Endometrial microvascular endothelial cells (primary cell): ENCODE data around the gene MEGF11. TPM values are rescaled to one million over a fixed set of nuclear protein-coding genes. Genes with fewer than 3 reads are reported as not detected.
"Not testable (repeated sequence)": the region's sequence is repeated elsewhere in the genome, so short reads cannot be mapped to it uniquely, and the experiment has no call there.

Experiments
- in situ Hi-C: cut with HindIII; loops from 2 replicates; pipeline ENCODE4 v1.10.0; 2017; ENCODE audit warnings: low sequenced_read_pairs, low pct_unique_long_range_greater_than_20kb; ENCODE audit errors: inconsistent ontology term
- total RNA-seq: library from RNA; depleted of rRNA; stranded (reverse); fragments of >200 nt; gene quantifications from one replicate; pipeline ENCODE4 v1.2.3, GENCODE V29; 2015; ENCODE audit errors: inconsistent ontology term

Gene MEGF11
- total RNA-seq, 1 donor from 2014 or later, result not detected

DNA sequence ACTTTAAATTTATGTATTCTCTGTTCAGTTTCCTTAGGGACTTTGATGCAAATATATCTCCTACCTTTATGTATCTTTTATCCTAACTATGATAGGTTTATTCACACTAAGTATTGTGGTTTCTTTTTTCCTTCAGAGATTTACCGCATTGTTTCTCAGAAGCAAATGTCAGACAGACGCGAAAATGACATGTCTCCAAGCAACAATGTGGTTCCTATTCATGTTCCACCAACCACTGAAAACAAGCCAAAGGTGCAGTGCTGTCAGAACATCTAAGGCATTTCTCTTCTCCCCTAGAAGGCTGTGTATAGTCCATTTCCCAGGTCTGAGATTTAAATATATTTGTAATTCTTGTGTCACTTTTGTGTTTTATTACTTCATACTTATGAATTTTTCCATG, 366.0 kb downstream of the MEGF11 start:
- in situ Hi-C loops, result no loop called here

DNA sequence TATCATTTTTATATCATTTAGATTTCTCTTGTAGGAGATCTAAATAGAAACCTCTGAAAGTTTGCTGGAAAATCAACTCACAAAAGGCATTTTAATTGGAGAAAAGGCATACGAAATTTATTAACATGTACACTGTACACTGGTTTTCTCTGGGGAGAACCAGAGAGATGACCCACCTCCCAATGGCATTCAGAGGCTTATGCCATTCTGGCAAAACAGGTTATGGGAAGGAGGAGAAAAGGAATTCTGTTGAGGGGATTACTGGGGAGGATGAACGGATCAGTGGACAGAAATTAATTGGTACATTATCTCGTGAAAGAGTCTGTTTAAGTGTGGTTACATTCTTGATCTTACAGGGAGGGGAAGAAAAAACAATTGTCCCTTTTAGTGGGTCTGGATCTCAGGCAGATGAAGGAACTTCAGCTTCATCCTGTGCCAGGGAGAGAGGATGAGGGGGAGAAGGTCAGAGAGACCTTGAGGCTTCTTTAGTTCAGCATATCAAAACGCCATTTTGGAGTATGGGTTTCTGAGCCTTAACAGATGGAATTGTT, 367.8 kb downstream of the MEGF11 start:
- in situ Hi-C loops, result no loop called here

DNA sequence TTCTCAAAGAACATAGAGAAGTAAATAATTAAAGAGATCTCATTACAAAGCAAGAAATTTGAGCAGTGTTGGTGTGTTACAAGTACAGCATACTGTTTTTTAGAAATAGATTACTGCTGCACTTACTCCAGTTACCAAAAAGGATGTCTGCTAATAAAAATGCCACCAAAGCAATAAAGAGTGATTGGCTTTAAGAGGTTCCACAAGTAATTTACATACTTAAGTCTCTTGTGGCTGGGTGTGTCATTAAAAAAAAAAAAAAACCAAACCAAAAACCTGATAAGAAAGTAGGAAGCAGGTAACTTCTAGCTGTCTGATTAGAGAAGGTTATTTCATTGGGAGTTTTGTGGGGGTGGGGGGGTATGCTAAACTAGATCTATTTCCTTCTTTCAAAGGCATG, 369.0 kb downstream of the MEGF11 start:
- in situ Hi-C loops, result no loop called here

DNA sequence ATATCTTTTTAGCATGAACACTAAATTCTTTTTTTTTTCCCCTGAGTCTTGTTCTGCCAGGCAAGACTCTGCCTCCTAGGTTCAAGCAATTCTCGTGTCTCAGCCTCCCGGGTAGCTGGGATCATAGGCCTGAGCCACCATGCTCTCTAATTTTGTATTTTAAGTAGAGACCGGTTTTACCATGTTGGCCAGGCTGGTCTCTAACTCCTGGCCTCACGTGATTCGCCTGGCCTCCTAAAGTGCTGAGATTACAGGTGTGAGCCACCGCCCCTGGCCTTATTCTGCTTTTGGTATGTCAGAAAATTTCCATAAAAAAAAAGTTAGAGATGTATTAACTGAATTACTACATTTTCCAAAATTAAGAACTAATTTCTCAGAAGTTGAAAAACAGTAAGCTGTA, 370.0 kb downstream of the MEGF11 start:
- in situ Hi-C loops, result no loop called here

DNA sequence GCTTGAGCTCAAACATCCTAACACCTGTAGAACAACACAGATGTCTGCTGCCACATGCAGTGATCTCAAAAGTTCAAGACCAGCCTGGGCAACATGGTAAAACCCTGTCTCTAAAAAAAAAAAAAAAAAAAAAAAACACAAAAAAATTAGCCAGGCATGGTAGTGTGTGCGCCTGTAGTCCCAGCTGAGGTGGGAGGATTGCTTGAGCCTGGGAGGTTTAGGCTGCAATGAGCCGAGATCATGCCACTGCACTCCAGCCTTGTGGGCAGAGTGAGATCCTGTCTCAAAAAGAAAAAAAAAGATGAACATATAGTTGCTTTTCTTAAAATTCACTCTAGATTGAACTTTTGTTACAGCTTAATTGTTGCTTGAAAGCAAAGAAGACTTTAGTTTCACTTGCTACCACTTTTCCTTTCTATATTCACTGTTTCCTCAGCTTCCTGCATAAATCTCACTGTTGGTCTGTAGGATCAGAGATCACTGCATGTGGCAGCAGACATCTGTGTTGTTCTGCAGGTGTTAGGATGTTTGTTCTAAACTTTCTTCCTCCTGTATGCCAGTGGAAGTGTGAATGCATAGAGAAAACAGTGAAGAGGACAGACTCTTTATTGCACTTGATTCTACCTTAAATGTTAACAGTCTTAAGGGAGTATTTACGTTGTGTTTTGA, 371.6 kb downstream of the MEGF11 start:
- in situ Hi-C loops, result no loop called here

DNA sequence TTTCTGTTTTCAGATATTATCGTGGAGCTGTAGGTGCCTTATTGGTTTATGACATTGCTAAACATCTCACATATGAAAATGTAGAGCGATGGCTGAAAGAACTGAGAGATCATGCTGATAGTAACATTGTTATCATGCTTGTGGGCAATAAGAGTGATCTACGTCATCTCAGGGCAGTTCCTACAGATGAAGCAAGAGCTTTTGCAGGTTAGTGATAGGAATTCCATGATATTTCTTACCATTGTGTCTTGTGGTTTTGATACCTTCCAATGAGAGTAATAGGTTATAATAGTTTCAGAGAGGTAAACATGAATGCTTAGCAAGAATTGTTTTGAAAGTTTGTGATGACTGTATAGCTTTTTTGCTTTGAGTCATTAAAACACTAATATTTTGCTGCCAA, 375.8 kb downstream of the MEGF11 start:
- in situ Hi-C loops, result no loop called here

DNA sequence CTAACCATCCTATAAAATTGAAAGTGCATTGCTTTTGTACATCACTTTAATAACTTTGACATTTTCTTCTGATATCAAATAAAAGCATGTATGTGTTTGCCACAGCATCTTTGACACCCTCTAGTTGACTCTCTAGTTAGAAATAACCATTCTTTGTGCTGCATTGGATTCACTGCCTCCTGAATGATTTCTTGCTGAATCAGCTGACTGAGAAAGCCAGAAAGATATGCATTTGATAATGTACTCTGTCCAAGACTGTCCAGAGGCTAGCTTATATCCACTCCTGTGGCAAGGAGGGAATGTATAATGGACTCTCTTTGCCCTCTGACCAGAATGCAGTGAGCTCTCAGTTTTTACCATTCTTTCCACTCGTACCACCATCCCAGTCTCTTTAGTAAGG, 378.1 kb downstream of the MEGF11 start:
- in situ Hi-C loops, result no loop called here

DNA sequence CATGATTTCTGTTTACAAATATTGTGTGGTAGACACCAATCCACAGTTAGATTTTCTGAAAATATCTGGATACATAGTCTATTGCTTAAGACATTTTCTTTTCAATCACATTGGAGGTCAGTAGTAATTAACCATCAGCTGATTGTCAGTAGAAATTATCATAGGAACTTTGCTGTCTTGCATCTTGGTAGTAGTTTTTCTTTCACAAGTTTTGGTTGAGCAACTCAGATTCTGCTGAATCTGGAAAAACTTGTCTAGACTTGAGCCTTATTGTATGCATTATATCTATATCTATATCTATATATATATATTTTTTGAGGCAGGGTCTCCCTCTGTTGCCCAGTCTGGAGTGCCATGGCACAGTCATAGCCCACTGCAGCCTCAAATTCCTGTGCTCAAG, 380.3 kb downstream of the MEGF11 start:
- in situ Hi-C loops, result no loop called here

DNA sequence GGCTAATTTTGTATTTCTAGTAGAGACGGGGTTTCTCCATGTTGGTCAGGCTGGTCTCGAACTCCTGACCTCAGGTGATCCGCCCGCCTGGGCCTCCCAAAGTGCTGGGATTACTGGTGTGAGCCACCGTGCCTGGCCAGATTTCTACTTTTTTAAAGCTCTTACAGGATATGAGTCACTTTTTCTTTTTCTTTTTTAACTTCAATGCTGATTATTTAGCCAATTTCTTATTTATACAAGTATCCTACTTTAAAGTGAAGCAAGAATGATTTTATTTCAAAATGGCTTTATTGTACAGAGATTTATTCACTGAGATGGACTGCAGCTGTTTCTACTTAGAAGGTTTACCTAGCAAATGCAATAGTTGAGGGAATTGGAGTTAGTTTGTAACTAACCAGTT, 381.0 kb downstream of the MEGF11 start:
- in situ Hi-C loops, result not testable (repeated sequence)

DNA sequence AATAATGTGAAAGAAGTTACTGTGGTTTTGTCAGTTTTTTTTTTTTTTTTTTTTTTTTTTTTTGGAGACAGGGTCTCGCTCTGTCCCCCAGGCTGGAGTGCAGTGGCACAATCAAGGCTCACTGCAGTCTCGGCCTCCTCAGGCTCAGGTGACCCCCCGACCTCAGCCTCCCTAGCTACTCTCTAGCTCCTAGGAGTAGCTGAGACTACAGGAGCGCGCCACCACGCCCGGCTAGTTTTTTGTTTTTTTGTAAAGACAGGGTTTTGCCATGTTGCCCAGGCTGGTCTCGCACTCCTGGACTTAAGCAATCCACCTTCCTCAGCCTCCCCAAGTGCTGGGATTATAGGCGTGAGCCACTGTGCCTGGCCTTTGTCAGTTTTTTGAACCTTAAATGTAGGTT, 381.7 kb downstream of the MEGF11 start:
- in situ Hi-C loops, result not testable (repeated sequence)

DNA sequence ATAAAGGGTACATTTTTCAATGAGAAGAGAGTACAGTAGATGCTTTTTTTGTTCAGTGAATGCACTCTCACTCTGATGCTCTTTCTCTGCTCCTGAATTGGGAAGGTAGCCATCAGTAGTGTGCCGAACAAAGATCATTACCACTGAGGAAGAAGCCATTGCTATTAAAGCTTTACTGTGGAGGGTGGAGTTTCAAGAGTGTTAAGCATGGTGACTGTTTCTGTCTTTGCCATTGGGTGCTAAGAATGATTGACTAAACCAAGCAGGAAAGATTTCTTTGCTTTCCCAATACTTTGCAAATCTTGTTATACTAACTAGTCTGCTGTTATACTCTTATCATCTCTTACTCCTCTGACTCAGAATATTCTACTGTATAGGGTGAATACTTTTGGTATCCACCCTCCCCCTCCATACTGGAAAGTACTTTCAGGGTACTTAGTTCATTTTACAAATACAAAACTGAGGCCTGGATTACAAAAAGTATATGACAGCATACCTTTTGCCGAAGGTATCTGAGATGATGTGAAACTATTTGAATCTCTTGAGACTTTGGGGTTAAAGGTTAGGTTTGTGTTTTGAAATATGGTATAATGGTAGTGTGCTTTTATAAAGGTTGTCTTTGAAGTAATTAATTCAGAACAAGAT, 382.5 kb downstream of the MEGF11 start:
- in situ Hi-C loops, result no loop called here

DNA sequence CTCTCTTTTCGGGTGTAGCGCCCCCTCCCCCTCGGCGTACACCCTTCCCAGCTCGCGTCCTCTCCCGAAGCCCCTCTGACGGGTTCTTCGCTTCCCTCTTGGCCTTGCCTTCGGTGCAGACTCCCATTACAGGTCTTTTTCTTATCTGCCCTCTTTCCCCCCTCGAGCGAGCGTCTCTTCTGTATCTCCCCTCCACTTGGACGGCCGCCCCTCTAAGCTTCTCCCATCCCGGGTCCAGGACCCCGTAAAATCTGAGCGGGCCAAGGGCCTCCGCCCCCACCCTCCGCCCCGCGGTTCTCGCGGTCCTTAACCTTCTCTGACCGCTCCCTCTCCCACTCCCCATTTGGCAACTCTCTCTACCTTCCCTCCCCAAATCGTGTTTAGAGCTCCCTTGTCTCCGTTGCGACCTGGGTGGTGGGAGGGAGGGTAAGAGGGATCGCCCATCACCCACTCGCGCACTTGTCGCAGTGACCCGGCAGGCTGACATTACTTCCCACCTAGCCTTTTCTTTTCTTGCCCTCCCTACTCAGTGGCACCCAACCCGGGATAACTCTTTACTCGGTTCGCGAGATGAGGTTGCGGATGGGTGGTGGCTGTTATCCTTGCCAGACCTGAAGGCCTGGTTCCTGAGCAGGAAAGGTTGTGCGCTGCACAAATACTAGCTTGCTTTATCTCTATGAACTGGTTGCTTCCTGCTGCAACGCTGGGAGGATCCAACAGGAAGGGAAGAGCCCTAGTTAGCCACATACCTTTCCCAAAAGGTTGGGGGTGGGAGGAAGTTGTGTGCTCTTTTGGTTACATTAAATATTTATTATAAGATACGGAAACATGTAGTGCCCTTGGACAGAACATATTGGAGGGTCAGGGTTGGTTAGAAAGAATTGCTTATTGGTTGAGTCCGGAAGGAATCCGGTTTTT, 383.3 kb downstream of the MEGF11 start:
- in situ Hi-C loops, result loop anchor here (5.0 kb wide), 1 partner anchor 38 kb away; no protein-coding TSS in a partner anchor

DNA sequence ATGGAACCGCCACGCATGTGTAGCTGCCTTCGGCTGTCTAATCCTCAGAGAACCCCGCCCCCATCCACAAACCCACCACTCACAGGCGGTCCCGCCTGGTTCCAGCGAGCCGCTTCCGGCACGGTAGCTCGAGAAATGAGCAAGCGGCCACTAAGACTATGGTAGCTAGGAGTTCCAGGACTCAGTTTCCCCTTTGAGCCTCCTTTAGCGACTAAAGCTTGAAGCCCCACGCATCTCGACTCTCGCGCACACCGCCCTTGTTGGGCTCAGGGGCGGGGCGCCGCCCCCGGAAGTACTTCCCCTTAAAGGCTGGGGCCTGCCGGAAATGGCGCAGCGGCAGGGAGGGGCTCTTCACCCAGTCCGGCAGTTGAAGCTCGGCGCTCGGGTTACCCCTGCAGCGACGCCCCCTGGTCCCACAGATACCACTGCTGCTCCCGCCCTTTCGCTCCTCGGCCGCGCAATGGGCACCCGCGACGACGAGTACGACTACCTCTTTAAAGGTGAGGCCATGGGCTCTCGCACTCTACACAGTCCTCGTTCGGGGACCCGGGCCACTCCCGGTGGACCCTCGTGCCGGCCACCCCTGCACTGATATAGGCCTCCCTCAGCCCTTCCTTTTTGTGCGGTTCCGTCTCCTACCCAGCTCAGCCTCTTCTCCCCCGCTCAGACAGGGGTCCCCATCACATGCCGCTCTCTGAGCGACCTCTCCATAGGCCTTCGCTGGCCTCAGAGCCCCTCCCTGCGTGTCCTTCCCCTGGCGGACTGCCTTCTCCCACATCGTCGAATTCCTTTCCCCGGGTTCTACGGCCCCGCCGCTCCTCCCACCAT, 384.2 kb downstream of the MEGF11 start, which contains the start of gene RAB11A:
RAB11A (plus strand) TSS at position 366 of the 828 bp plus-strand sequence; CDS start at position 461, 95 bp downstream.
- in situ Hi-C loops, result loop anchor here (5.0 kb wide), 1 partner anchor 37 kb away; no protein-coding TSS in a partner anchor

DNA sequence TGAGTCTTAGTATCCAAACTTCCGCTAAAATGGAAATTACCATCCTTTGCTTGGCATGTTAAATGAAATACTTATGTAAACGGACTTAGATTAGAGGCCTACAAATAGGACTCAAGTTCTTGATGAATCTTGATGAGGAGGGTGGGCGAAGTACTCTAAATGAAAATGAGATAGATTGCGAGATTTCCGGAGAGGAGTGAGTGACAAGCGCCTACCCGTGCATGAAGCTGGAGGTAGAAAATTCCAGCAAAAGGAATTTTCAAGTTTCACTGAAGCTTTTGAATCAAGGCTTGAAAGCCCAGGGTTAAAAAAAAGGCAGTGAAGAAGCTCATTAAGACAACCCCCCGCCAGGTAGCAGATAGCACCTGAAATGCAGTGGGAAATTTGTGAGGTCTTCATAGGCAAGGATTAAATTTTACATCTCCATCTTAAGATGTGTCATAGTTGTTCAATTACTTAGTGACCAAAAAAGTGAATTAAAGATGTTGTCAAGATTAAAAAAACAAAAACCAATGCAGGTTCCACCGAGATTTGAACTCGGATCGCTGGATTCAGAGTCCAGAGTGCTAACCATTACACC, 384.9 kb downstream of the MEGF11 start:
- in situ Hi-C loops, result loop anchor here (5.0 kb wide), 1 partner anchor 36 kb away; no protein-coding TSS in a partner anchor

DNA sequence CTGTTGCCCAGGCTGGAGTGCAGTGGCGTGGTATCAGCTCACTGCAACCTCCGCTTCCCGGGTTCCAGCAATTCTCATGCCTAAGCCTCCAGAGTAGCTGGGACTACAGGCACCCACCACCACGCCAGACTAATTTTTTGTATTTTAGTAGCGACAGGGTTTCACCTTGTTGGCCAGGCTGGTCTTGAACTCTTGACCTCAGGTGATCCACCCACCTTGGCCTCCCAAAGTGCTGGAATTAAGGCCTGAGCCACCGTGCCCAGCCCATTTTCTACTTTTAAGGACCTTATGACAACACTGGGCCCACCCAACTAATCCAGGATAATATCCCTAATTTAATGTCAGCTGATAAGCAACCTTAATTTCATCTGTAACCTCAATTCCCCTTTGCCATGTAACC, 385.6 kb downstream of the MEGF11 start:
- in situ Hi-C loops, result loop anchor here (5.0 kb wide), 1 partner anchor 36 kb away; no protein-coding TSS in a partner anchor

DNA sequence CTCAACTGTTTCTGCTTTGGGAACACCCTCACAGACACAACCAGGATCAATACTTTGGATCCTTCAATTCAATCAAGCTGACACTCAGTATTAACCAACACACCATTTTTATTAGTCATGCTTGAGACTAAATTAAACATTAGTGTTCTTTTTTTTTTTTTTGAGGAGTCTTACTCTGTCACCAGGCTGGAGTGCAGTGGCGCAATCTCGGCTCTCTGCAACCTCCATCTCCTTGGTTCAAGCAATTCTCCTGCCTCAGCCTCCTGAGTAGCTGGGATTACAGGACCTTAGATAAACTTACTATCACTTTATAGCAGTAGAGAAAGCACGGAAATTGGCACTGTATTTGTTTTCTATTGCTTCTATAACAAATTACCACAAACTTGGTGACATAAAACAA, 386.3 kb downstream of the MEGF11 start:
- in situ Hi-C loops, result loop anchor here (5.0 kb wide), 1 partner anchor 35 kb away; no protein-coding TSS in a partner anchor

DNA sequence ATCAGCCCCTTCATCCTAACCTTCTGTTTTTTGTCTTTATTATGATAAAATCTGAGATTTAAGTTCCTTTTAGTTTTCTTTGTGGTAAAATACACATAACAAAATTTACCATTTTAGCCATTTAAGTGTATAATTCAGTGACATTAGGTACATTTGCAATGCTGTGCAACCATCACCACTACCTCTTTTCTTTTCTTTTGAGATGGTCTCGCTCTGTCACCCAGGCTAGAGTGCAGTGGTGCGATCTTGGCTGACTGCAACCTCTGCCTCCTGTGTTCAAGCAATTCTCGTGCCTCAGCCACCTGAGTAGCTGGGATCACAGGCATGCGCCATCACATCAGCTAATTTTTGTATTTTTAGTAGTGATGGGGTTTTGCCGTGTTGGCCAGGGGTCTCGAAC, 390.4 kb downstream of the MEGF11 start:
- in situ Hi-C loops, result no loop called here

DNA sequence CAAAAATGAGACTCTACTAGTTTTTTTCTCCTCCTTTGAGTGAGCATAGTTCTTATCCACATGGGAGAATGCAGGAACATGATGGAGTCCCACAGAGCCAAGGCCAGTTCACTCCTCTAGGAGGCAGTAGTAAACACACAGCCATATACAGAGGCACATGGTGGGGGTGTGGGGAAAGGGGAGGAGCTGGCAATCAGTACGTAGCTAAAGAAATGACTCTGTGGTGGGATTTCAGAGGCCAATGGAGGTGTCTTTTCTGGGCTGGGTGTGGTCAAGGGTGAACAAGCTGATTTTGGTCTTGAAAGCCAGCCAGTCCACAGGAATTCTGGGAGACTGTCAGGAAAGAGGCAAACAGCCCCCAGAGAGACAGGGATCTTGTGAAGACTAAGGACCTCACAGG, 390.9 kb downstream of the MEGF11 start:
- in situ Hi-C loops, result no loop called here
